Heart left ventricle (tissue), 16 donors: ENCODE measurements around the gene TSSK1B. TPM values are rescaled to one million over a fixed set of nuclear protein-coding genes. Genes with fewer than 3 reads are reported as not detected.

Source experiments
- ATAC-seq, 4 donors: fragments of 200-7000 bp; cut with Tn5 transposase; one replicate each; pipeline ENCODE4 v1.9.1; 2020 to 2022; ENCODE audit warnings: moderate library complexity in 4 of 4, mild to moderate bottlenecking in 3 of 4, moderate number of reproducible peaks in 1 of 4
- DNase-seq, 5 donors: peaks; one replicate each; pipeline ENCODE4 v3.0.0-alpha.2; 2020
- H3K27ac ChIP-seq, 12 donors: fragments of 200-600 bp; sonication (generic) in 4 of 12; one replicate each; pipeline versions ENCODE4 v1.5.0 to v1.8.0; 2016 to 2022; ENCODE audit warnings: mild to moderate bottlenecking in 2 of 12
- H3K27me3 ChIP-seq, 9 donors: fragments of 200-600 bp; sonication (generic) in 2 of 9; one replicate each; pipeline versions ENCODE4 v1.5.1 to v1.8.0; 2016 to 2022; ENCODE audit warnings: mild to moderate bottlenecking in 3 of 9
- H3K36me3 ChIP-seq, 9 donors: fragments of 200-600 bp; sonication (generic) in 2 of 9; one replicate each; pipeline versions ENCODE4 v1.5.0 to v1.8.0; 2018 to 2022; ENCODE audit warnings: mild to moderate bottlenecking in 2 of 9
- H3K4me1 ChIP-seq, 12 donors: fragments of 200-600 bp; sonication (generic) in 4 of 12; one replicate each; pipeline versions ENCODE4 v1.5.0 to v1.8.0; 2016 to 2022; ENCODE audit warnings: mild to moderate bottlenecking in 3 of 12
- H3K4me3 ChIP-seq, 12 donors: fragments of 200-600 bp; sonication (generic) in 4 of 12; one replicate each; pipeline versions ENCODE4 v1.5.0 to v1.8.0; 2017 to 2022; ENCODE audit warnings: mild to moderate bottlenecking in 9 of 12, moderate library complexity in 4 of 12
- H3K9me3 ChIP-seq, 12 donors: fragments of 200-600 bp; sonication (generic) in 4 of 12; one replicate each; pipeline versions ENCODE4 v1.5.0 to v1.8.0; 2016 to 2022; ENCODE audit warnings: mild to moderate bottlenecking in 1 of 12
- POLR2A ChIP-seq, 2 donors: fragments of 450-650 bp; IDR thresholded peaks; one replicate each; pipeline ENCODE4 v1.6.1; 2017; ENCODE audit warnings: antibody characterized with exemption in 2 of 2, mild to moderate bottlenecking in 2 of 2, moderate library complexity in 2 of 2
- WGBS, 4 donors: extraction: QIAGEN DNeasy Blood & Tissue Kit in 2 of 4; methylation state at CpG; one replicate each; pipeline versions ENCODE4 v1.1.5 to v1.1.7; 2013 to 2018; 5-methylcytosine and 5-hydroxymethylcytosine counted together
- intact Hi-C, 10 donors: fragments of 100-400 bp; cut with DNase I; formaldehyde crosslinking; loops; one replicate each; pipeline versions ENCODE4 v1.11.1 to v1.14.2; 2022
- polyA plus RNA-seq, 2 donors: library from polyadenylated mRNA; stranded (reverse); fragments of 200-250 nt; gene quantifications; one replicate each; pipeline ENCODE4 v1.2.3, GENCODE V29; 2013
- total RNA-seq, 9 donors: library from RNA; depleted of rRNA in 2 of 9; stranded (reverse); fragments of >200 nt in 2 of 9; fragmentation: NEBNext Ultra II Directional in 3 of 9; extraction: Animal tissue kit (Norgen Biotek cat#: 25700) in 3 of 9; gene quantifications; one replicate each; pipeline versions ENCODE4 v1.1.0 to v1.2.4, GENCODE V29; 2016 to 2023
- TF ChIP-seq, protein P1 (sequence below), 12 donors: fragments of 200-600 bp; sonication (generic) in 4 of 12; IDR thresholded peaks; one replicate each; pipeline versions ENCODE4 v1.5.0 to v1.8.0; 2018 to 2022; ENCODE audit warnings: antibody characterized with exemption in 12 of 12, mild to moderate bottlenecking in 5 of 12
- donor health status: ischemic (EF 13 %, LVEDD 7.1; RV severe dilation, severe dysfunction).
- donor health status: healthy with polysubstance abuse.
- donor health status: DM: no; HTN: yes; CAD: no.
- donor health status: DM: no; HTN: no; CAD: no.
- donor health status: ischemic (EF 25% LVEDD 6.9; RV normal size, moderate dysfunction).
- donor health status: ischemic (EF 25% LVEDD 5.7; RV mildly dilated, moderate dysfunction).
- donor health status: healthy.
- donor health status: DM: yes; HTN: yes; CAD: no.
- donor health status: ischemic (EF 35%, LVEDD 5.7; RV mildly dilated, moderate dysfunction).
- donor health status: nonischemic (EF 11% LVEDD 7.7; RV severe dilation, severe dysfunction).
- donor health status: DM: yes; HTN: yes; CAD: no.
- donor health status: PGD.
- donor health status: ischemic (EF 29% LVEDD 5.4; RV normal size, mild dysfunction).
- donor health status: nonischemic (EF 23%, LVEDD 6.1; RV moderate dilation, normal function).

The TSSK1B gene
- total and polyA plus RNA-seq, 11 donors, result not detected

DNA sequence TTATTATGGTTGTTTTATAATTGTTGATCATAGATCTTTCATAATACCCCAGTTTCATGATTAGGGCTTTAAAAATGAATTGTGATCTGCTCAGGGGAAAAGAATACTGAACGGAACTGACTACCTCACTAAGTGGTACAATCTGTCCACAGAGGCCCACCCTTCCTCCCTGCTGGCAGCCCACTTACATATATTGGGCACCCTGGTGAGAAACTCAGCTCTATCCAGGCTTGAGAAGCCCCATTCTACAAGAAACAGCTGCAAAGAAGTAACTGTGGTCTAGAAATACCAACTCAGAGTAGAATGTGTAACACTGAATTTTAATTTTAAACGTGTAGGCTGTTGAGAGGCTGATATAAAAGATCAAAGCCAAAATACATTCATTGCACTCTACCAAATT, 46.9 kb downstream of the TSSK1B start:
- TF ChIP-seq, protein P1, sequence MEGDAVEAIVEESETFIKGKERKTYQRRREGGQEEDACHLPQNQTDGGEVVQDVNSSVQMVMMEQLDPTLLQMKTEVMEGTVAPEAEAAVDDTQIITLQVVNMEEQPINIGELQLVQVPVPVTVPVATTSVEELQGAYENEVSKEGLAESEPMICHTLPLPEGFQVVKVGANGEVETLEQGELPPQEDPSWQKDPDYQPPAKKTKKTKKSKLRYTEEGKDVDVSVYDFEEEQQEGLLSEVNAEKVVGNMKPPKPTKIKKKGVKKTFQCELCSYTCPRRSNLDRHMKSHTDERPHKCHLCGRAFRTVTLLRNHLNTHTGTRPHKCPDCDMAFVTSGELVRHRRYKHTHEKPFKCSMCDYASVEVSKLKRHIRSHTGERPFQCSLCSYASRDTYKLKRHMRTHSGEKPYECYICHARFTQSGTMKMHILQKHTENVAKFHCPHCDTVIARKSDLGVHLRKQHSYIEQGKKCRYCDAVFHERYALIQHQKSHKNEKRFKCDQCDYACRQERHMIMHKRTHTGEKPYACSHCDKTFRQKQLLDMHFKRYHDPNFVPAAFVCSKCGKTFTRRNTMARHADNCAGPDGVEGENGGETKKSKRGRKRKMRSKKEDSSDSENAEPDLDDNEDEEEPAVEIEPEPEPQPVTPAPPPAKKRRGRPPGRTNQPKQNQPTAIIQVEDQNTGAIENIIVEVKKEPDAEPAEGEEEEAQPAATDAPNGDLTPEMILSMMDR (IDR thresholded peaks at IDR 0.05), result no peak
- no peak for TF ChIP-seq POLR2A (IDR thresholded peaks at IDR 0.05)
- DNase-seq (no peak), ATAC-seq (no peak)
- Histone ChIP-seq H3K36me3 (no peaks in the 10 kb centered on the region), H3K27me3 (no peaks in the 10 kb centered on the region), H3K4me3 (no peak overlapping the region), H3K9me3 (no peaks in the 10 kb centered on the region), H3K4me1 (no peaks in the 10 kb centered on the region), H3K27ac (no peak overlapping the region)
- WGBS, 4 donors, result 81 to 86% (median 84%) methylated on average over 2 of the region's 2 CpGs
- intact Hi-C loops, result no loop called here

DNA sequence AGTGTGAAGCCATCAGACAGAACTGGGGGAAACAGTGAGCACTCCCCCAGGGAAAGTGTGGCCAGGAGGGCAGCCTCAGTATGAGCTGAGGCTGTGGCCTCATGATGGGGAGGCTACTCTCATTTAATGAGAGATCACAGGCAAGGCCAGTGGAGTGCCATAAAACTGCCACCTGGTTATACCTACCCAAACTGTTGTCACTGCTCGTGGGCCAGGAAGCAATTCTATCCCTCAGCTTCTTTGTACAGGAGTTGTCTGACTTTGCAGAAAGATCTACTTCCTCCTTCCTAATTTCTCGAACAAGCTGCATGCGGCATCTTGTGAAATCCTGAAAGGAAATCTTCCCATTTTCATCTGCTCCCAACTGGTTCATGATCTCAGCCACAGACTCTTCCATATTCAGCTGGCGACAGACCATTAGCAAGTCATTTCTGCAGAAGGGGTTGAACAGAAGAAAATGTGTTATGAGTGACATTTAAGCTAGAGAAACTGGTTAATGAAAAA, 50.0 kb downstream of the TSSK1B start:
- Histone ChIP-seq H3K4me3 (no peak overlapping the region), H3K9me3 (no peaks in the 10 kb centered on the region), H3K4me1 (peaks cover 0 to 12% (median 2%) of the 10 kb centered on the region in 12 donors), H3K27me3 (no peaks in the 10 kb centered on the region), H3K27ac (no peak overlapping the region), H3K36me3 (no peaks in the 10 kb centered on the region)
- TF ChIP-seq, protein P1 (IDR thresholded peaks at IDR 0.05), result no peak
- no peak for TF ChIP-seq POLR2A (IDR thresholded peaks at IDR 0.05)
- no peak for ATAC-seq
- intact Hi-C loops, result loop anchor here in 2 of 10 donors (5.0 kb wide), 2 partner anchors 102 to 122 kb away; partner anchors contain the start of gene MCC (in 1 of the 2)
- 71 to 85% (median 79%) methylated on average over 4 of the region's 4 CpGs for WGBS, 4 donors
- no peak for DNase-seq

DNA sequence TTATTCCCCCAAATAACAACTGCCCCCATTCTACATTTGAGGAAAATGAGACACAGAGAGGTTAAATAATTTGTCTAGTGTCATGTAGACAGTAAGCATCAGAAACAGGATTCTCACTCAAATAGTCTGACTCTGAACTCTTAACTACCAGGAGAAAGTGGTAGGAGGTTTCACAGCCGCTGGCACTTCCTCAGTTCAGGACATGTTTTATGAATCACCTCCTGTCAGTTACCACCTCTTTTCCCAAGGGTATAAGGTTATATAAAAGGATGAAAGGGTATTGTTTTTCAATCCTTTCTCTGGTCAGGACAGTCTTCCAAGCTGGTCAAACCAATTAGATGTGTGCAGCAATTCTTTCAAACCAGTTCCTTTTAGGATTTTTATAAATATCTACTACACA, 52.1 kb downstream of the TSSK1B start:
- Histone ChIP-seq H3K9me3 (no peaks in the 10 kb centered on the region), H3K36me3 (no peaks in the 10 kb centered on the region), H3K4me1 (peaks cover 0 to 28% (median 7%) of the 10 kb centered on the region in 12 donors), H3K27ac (no peak overlapping the region), H3K4me3 (no peak overlapping the region), H3K27me3 (no peaks in the 10 kb centered on the region)
- no peak for DNase-seq
- no peak for ATAC-seq
- 59 to 74% (median 67%) methylated on average over 1 of the region's 1 CpG for WGBS, 4 donors
- TF ChIP-seq, protein P1 (IDR thresholded peaks at IDR 0.05), result no peak
- no peak for TF ChIP-seq POLR2A (IDR thresholded peaks at IDR 0.05)
- intact Hi-C loops, result loop anchor here in 2 of 10 donors (5.0 kb wide), 2 partner anchors 105 to 125 kb away; partner anchors contain the start of gene MCC (in 1 of the 2)

Other genes starting within 250 kb of the TSSK1B start
- 10 to 100 TPM; 14.9 to 33.8 (median 27.7) TPM for gene MCC, start 53.5 kb upstream of the TSSK1B start, total RNA-seq
- 1 to 10 TPM; 6.1 to 8.0 TPM for gene MCC, start 53.5 kb upstream of the TSSK1B start, polyA plus RNA-seq
- 10 to 100 TPM in 6 of 9 donors, 1 to 10 TPM in 3; 9.4 to 19.8 (median 15.1) TPM for gene YTHDC2, start 78.7 kb upstream of the TSSK1B start, total RNA-seq
- 1 to 10 TPM; 5.7 to 8.2 TPM for gene YTHDC2, start 78.7 kb upstream of the TSSK1B start, polyA plus RNA-seq